Panc1 (cell line): Measurements from ENCODE around the gene MAGIX. TPM values are rescaled to one million over a fixed set of nuclear protein-coding genes. Genes with fewer than 3 reads are reported as not detected.
"Not testable (repeated sequence)": the region's sequence is repeated elsewhere in the genome, so short reads cannot be mapped to it uniquely, and the experiment has no call there.

Source experiments
- ATAC-seq: fragments of 200-7000 bp; cut with Tn5 transposase; 2 replicates; pipeline ENCODE4 v1.9.1; 2020; ENCODE audit warnings: mild to moderate bottlenecking, moderate library complexity
- BruUV-seq: library from RNA; stranded (reverse); fragments of 400-500 nt; replicated peaks from 2 replicates; lab custom pipeline; 2021; lab: Mats Ljungman, UMichigan
- CTCF ChIA-PET: fragments of 300-600 bp; sonication (Branson Sonifier 250); formaldehyde crosslinking; loops from one replicate; lab custom pipeline; 2022; ENCODE audit warnings: antibody characterized with exemption; lab: Charles Lee
- POLR2A ChIA-PET: fragments of 300-600 bp; sonication (Branson Sonifier 250); formaldehyde crosslinking; loops from one replicate; lab custom pipeline; 2022; ENCODE audit warnings: antibody characterized with exemption; lab: Charles Lee
- DNase-seq: peaks from one replicate; pipeline ENCODE4 v3.0.0-alpha.2; 2010; ENCODE audit warnings: low read depth, low spot score
- H3K27ac ChIP-seq: 2 replicates; pipeline ENCODE4 v1.5.1; 2011; ENCODE audit warnings: mild to moderate bottlenecking, low read length, inconsistent platforms
- H3K27me3 ChIP-seq: fragments of 200-500 bp; sonication (Bioruptor generic); 2 replicates; pipeline ENCODE4 v1.6.0; 2014; ENCODE audit warnings: low read length, inconsistent platforms; ENCODE audit not compliant: control insufficient read depth, insufficient read depth
- H3K36me3 ChIP-seq: fragments of 200-500 bp; sonication (Bioruptor generic); 2 replicates; pipeline ENCODE4 v1.5.1; 2014; ENCODE audit warnings: inconsistent platforms, mild to moderate bottlenecking, low read length, moderate library complexity; ENCODE audit not compliant: control insufficient read depth, insufficient read depth
- H3K4me1 ChIP-seq: 2 replicates; pipeline ENCODE4 v1.5.1; 2011; ENCODE audit warnings: inconsistent platforms, mild to moderate bottlenecking, low read length, moderate library complexity; ENCODE audit not compliant: control insufficient read depth, insufficient read depth
- H3K4me3 ChIP-seq, 2 experiments: 2 replicates each; pipeline ENCODE4 v1.5.1; 2011 to 2012; ENCODE audit warnings: low read depth in 2 of 2, low read length in 2 of 2, mild to moderate bottlenecking in 2 of 2, inconsistent platforms in 1 of 2, moderate library complexity in 1 of 2
- H3K9me3 ChIP-seq: fragments of 200-500 bp; sonication (Bioruptor generic); 2 replicates; pipeline ENCODE4 v1.5.1; 2014; ENCODE audit warnings: low read depth, mild to moderate bottlenecking, inconsistent platforms, low read length, moderate library complexity; ENCODE audit not compliant: control insufficient read depth, insufficient read depth
- POLR2AphosphoS5 ChIP-seq: IDR thresholded peaks from 2 replicates; pipeline ENCODE4 v1.6.1; 2012; ENCODE audit warnings: mild to moderate bottlenecking, low read depth, low read length, moderate library complexity
- REST ChIP-seq, 2 experiments: IDR thresholded peaks; 2 replicates each; pipeline ENCODE4 v1.6.1; 2011 to 2012; ENCODE audit warnings: low read depth in 2 of 2, control low read depth in 1 of 2, low read length in 1 of 2, mild to moderate bottlenecking in 1 of 2, moderate library complexity in 1 of 2; ENCODE audit not compliant: insufficient read depth in 1 of 2
- SIN3A ChIP-seq: IDR thresholded peaks from 2 replicates; pipeline ENCODE4 v1.6.1; 2012; ENCODE audit warnings: low read depth, mild to moderate bottlenecking, low read length, moderate library complexity, borderline replicate concordance; ENCODE audit not compliant: insufficient read depth
- TCF7L2 ChIP-seq: IDR thresholded peaks from 2 replicates; pipeline ENCODE4 v1.6.1; 2011; ENCODE audit warnings: mild to moderate bottlenecking, low read depth, low read length, inconsistent platforms
- in situ Hi-C: cut with HindIII; loops from 2 replicates; pipeline ENCODE4 v1.10.0; 2016; ENCODE audit warnings: low sequenced_read_pairs, low pct_unique_long_range_greater_than_20kb
- intact Hi-C: fragments of 100-400 bp; cut with micrococcal nuclease; formaldehyde crosslinking; loops from one replicate; pipeline ENCODE4 v1.10.0; 2022; ENCODE audit not compliant: unreplicated experiment
- total RNA-seq: library from RNA; stranded (reverse); gene quantifications from one replicate; pipeline ENCODE4 v1.2.1, GENCODE V29; 2021; ENCODE audit not compliant: unreplicated experiment
- TF ChIP-seq, protein P1 (sequence below): fragments of 450-650 bp; IDR thresholded peaks from 2 replicates; pipeline ENCODE4 v1.5.1; 2017; ENCODE audit warnings: mild to moderate bottlenecking

The MAGIX gene
- total RNA-seq, 1 experiment from 2014 or later: 3.8 TPM

DNA sequence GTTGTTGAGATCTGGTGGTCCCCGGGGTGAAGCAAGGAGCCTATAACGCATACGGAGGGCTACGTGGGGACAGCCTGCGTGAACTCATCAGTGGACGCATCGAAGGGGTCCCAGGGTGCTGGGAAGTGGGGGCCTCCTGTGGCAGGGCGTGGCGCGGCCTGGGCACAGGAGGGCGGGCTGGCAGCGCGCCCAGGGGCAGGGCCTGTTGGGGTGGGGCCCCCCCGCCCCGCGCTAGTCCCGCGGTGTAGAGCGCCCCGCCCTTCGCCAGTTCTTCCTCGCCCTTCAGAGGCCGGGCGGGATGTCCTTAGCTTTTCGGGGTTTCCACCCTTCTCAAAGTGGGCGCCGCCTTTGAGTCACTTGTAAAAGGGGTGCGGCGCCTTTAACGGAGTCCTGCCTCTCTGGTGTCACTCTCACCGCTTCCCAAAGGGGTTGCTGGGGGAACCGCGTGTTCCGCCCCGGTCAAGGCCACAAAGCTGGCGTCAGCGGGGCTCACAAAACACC is 9.8 kb downstream of the MAGIX start:
- ChIA-PET POLR2A (interaction anchor here (0.6 kb wide), 1 partner anchor 1466 kb away, joined by 3 read pairs; no protein-coding TSS in a partner anchor), CTCF (interaction anchor here (0.8 kb wide), 1 partner anchor 16 kb away, joined by 3 read pairs; no protein-coding TSS in a partner anchor)
- Histone ChIP-seq H3K9me3 (no peaks in the 10 kb centered on the region), H3K27ac (peak overlapping the region; percentile 90), H3K27me3 (no peaks in the 10 kb centered on the region), H3K4me3 (peak overlapping the region; percentile 74 to 83), H3K4me1 (peaks cover 35% of the 10 kb centered on the region), H3K36me3 (peaks cover 4% of the 10 kb centered on the region; the same call in 1 of the 2 replicates)
- intact Hi-C loops (no loop called here), in situ Hi-C loops (no loop called here)
- BruUV-seq: no TSS peak
- peak; percentile 71 for TF ChIP-seq POLR2AphosphoS5
- TF ChIP-seq SIN3A: no peak
- TF ChIP-seq TCF7L2: no peak
- ATAC-seq (peak; percentile 72), DNase-seq (no peak)

DNA sequence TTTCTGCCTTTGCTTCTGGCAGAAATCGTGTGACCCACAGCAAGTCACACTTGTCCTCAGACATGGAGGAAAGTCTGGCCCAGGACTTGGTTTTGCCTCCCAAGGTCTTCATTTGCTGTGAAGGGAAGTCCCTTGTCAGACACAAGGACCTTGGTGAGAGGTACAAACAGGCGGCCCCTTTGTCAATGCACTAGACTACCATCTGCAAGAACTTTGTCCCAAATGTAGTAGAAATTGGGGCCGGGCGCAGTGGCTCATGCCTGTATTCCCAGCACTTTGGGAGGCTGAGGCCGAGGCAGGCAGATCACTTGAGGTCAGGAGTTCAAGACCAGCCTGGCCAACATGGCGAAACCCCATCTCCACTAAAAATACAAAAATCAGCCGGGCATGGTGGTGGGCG is 11.0 kb downstream of the MAGIX start:
- intact Hi-C loops: not testable (repeated sequence)

DNA sequence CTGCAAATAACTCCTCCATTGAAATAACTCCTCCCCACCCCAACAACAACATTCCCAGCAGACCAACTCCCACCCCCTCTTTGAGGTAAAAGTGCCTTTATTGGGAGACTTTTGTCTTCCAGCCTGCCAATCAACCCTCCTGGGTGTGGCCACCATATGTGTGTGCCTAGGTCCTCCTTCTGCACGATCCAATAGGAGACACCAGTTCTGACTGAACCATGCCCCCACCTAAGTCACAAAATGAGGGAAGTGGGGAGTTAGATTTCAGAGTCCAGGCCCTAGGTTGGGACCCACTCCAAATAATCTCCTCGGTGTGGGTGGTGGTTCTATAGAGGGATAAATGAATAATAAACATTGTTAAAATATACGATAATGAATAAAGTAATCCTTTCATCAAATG is 12.2 kb downstream of the MAGIX start:
- H3K4me1 ChIP-seq: peaks cover 35% of the 10 kb centered on the region
- DNase-seq (no peak), ATAC-seq (no peak)
- H3K9me3 ChIP-seq: no peaks in the 10 kb centered on the region
- intact Hi-C loops: no loop called here
- no peak for TF ChIP-seq TCF7L2
- TF ChIP-seq, protein P1, sequence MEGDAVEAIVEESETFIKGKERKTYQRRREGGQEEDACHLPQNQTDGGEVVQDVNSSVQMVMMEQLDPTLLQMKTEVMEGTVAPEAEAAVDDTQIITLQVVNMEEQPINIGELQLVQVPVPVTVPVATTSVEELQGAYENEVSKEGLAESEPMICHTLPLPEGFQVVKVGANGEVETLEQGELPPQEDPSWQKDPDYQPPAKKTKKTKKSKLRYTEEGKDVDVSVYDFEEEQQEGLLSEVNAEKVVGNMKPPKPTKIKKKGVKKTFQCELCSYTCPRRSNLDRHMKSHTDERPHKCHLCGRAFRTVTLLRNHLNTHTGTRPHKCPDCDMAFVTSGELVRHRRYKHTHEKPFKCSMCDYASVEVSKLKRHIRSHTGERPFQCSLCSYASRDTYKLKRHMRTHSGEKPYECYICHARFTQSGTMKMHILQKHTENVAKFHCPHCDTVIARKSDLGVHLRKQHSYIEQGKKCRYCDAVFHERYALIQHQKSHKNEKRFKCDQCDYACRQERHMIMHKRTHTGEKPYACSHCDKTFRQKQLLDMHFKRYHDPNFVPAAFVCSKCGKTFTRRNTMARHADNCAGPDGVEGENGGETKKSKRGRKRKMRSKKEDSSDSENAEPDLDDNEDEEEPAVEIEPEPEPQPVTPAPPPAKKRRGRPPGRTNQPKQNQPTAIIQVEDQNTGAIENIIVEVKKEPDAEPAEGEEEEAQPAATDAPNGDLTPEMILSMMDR: no peak
- TF ChIP-seq POLR2AphosphoS5: no peak
- no peak for TF ChIP-seq REST (IDR thresholded peaks at IDR 0.05; ENCODE audit: insufficient read depth in 1 of 2, low read depth in 2 of 2, low read length in 1 of 2)
- no peak for TF ChIP-seq SIN3A
- H3K4me3 ChIP-seq: no peak overlapping the region
- ChIA-PET POLR2A (no interaction called here), CTCF (no interaction called here)
- no peaks in the 10 kb centered on the region for H3K27me3 ChIP-seq
- H3K27ac ChIP-seq: no peak overlapping the region
- H3K36me3 ChIP-seq: peaks cover 4% of the 10 kb centered on the region; the same call in 1 of the 2 replicates
- in situ Hi-C loops: no loop called here
- BruUV-seq: TSS peak; percentile 86

More for the DNA sequence above, 11.0 kb downstream of the MAGIX start:
- H3K27me3 ChIP-seq, BruUV-seq, DNase-seq, H3K9me3 ChIP-seq, POLR2A ChIA-PET, in situ Hi-C loops, ATAC-seq, CTCF ChIA-PET, H3K36me3 ChIP-seq: not testable (repeated sequence)
- H3K4me3 ChIP-seq: peak overlapping the region; percentile 74 to 83
- H3K27ac ChIP-seq: peak overlapping the region; percentile 90
- H3K4me1 ChIP-seq: peaks cover 35% of the 10 kb centered on the region
